ENCODE data around the gene RBX1.

DNA sequence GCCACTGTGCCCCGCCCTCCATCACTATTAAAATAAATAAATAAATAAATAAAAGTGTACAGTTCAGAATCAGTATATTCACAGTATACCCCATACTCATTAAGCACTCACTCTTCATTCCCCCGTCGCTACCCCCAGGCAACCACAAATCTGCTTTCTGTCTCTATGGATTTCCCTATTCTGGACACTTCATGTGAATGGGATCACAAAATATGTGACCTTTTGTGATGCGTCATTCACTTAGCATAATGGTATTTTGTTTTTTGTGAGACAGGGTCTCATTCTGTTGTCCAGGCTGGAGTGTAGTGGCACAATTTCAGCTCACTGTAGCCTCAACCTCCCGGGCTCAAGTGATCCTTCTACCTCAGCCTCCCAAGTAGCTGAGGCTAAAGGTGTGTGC lies 52.8 kb downstream of the RBX1 start:
- TF ChIP-seq GATA3 (IDR thresholded peaks at IDR 0.05; ENCODE audit: low read depth, low read length), result no peak
- no peak for TF ChIP-seq GATA2 (IDR thresholded peaks at IDR 0.05; ENCODE audit: low read depth, low read length)

All from SH-SY5Y (cell line).